ENCODE results near the gene WDFY3. TPM values are rescaled to one million over a fixed set of nuclear protein-coding genes. Genes with fewer than 3 reads are reported as not detected.

The WDFY3 gene
- total and polyA plus RNA-seq, 2 donors (not counting 1 experiment from before 2014, with no cell fraction given) = 0.05 to 0.36 TPM

GRCh38 chr4:84634961-84635360, 331.5 kb downstream of the WDFY3 start:
- Histone ChIP-seq H3K27ac (ENCODE audit: low read length in 2 of 2) (no peak overlapping the region), H3K36me3 (replicated peaks in 1 of 2; ENCODE audit: control extremely low read depth in 1 of 2, control insufficient read depth in 1 of 2, extremely low read depth in 1 of 2, insufficient read depth in 2 of 2, low read length in 1 of 2) (no peaks in the 10 kb centered on the region), H2AFZ (ENCODE audit: insufficient read depth, low read depth, low read length, poor library complexity, severe bottlenecking) (no peak overlapping the region), H3K4me1 (ENCODE audit: control insufficient read depth in 2 of 2, insufficient read depth in 2 of 2, low read length in 2 of 2) (no peaks in the 10 kb centered on the region), H3K9ac (ENCODE audit: low read length) (no peak overlapping the region), H3K27me3 (replicated peaks in 1 of 4; ENCODE audit: control extremely low read depth in 1 of 4, control insufficient read depth in 3 of 4, insufficient read depth in 4 of 4, low read length in 3 of 4) (peaks cover 0 to 4% (median 1%) of the 10 kb centered on the region in 4 experiments), H3K79me2 (ENCODE audit: control insufficient read depth, insufficient read depth, low read length) (no peaks in the 10 kb centered on the region), H3K4me3 (ENCODE audit: control extremely low read depth in 1 of 5, extremely low read depth in 1 of 5, insufficient read depth in 1 of 5, low read depth in 2 of 5, low read length in 4 of 5) (no peak overlapping the region), H3K9me3 (ENCODE audit: control extremely low read depth in 1 of 3, control insufficient read depth in 2 of 3, insufficient read depth in 1 of 3, low read length in 2 of 3) (peaks cover 0 to 6% (median 0%) of the 10 kb centered on the region in 3 donors), H3K4me2 (replicated peaks; ENCODE audit: low read depth, low read length, poor library complexity, severe bottlenecking) (no peak overlapping the region), H4K20me1 (ENCODE audit: control insufficient read depth, insufficient read depth, low read length, poor library complexity, severe bottlenecking) (no peaks in the 10 kb centered on the region)
- Mint-ChIP-seq H3K27me3 (peaks cover 6% of the 10 kb centered on the region), H3K9me3 (ENCODE audit: insufficient read depth) (no peaks in the 10 kb centered on the region), H3K27ac (no peak overlapping the region), H3K4me1 (no peaks in the 10 kb centered on the region), H3K4me3 (no peak overlapping the region)
- DNase-seq (no peak), ATAC-seq (ENCODE audit: low read depth) (no peak)
- WGBS (ENCODE audit: insufficient coverage) = no CpG with 5 or more reads among the region's 1 CpG
- TF ChIP-seq EZH2 (IDR thresholded peaks at IDR 0.05; ENCODE audit: borderline replicate concordance, insufficient read depth, low read depth, low read length, poor library complexity, severe bottlenecking) (no peak), CTCF (IDR thresholded peaks at IDR 0.05) (no peak)
- intact Hi-C loops (cut with micrococcal nuclease) = no loop called here
- ChIA-PET CTCF (no interaction called here), POLR2A (no interaction called here)

- no peak overlapping the region for H3K4me3 ChIP-seq (ENCODE audit: control extremely low read depth in 1 of 5, extremely low read depth in 1 of 5, insufficient read depth in 1 of 5, low read depth in 2 of 5, low read length in 4 of 5)
- H3K27ac Mint-ChIP-seq = no peak overlapping the region
- WGBS (ENCODE audit: insufficient coverage) = no CpG with 5 or more reads among the region's 2 CpGs
- peaks cover 6% of the 10 kb centered on the region for H3K27me3 Mint-ChIP-seq
- CTCF ChIA-PET = no interaction called here
- no peaks in the 10 kb centered on the region for H3K36me3 ChIP-seq (replicated peaks in 1 of 2; ENCODE audit: control extremely low read depth in 1 of 2, control insufficient read depth in 1 of 2, extremely low read depth in 1 of 2, insufficient read depth in 2 of 2, low read length in 1 of 2)
- TF ChIP-seq EZH2 (IDR thresholded peaks at IDR 0.05; ENCODE audit: borderline replicate concordance, insufficient read depth, low read depth, low read length, poor library complexity, severe bottlenecking) (no peak), CTCF (IDR thresholded peaks at IDR 0.05) (no peak)
- ATAC-seq (ENCODE audit: low read depth) (no peak), DNase-seq (no peak)
- no peaks in the 10 kb centered on the region for H3K79me2 ChIP-seq (ENCODE audit: control insufficient read depth, insufficient read depth, low read length)
- POLR2A ChIA-PET = no interaction called here
- intact Hi-C loops (cut with micrococcal nuclease) = no loop called here
- H3K4me1 ChIP-seq (ENCODE audit: control insufficient read depth in 2 of 2, insufficient read depth in 2 of 2, low read length in 2 of 2) = no peaks in the 10 kb centered on the region
- H3K4me3 Mint-ChIP-seq = no peak overlapping the region
- peaks cover 0 to 6% (median 0%) of the 10 kb centered on the region in 3 donors for H3K9me3 ChIP-seq (ENCODE audit: control extremely low read depth in 1 of 3, control insufficient read depth in 2 of 3, insufficient read depth in 1 of 3, low read length in 2 of 3)
- no peaks in the 10 kb centered on the region for H3K9me3 Mint-ChIP-seq (ENCODE audit: insufficient read depth)
- H4K20me1 ChIP-seq (ENCODE audit: control insufficient read depth, insufficient read depth, low read length, poor library complexity, severe bottlenecking) = no peaks in the 10 kb centered on the region
- no peak overlapping the region for H3K9ac ChIP-seq (ENCODE audit: low read length)
- H2AFZ ChIP-seq (ENCODE audit: insufficient read depth, low read depth, low read length, poor library complexity, severe bottlenecking) = no peak overlapping the region
- H3K4me1 Mint-ChIP-seq = no peaks in the 10 kb centered on the region
- no peak overlapping the region for H3K27ac ChIP-seq (ENCODE audit: low read length in 2 of 2)
- no peak overlapping the region for H3K4me2 ChIP-seq (replicated peaks; ENCODE audit: low read depth, low read length, poor library complexity, severe bottlenecking)
- H3K27me3 ChIP-seq (replicated peaks in 1 of 4; ENCODE audit: control extremely low read depth in 1 of 4, control insufficient read depth in 3 of 4, insufficient read depth in 4 of 4, low read length in 3 of 4) = peaks cover 0 to 3% (median 0%) of the 10 kb centered on the region in 4 experiments
Observed at GRCh38 chr4:84632092-84632491, 334.4 kb downstream of the WDFY3 start.

Data from B cell (primary cell).